Measurements from ENCODE around the gene PITPNM3. TPM values are rescaled to one million over a fixed set of nuclear protein-coding genes. Genes with fewer than 3 reads are reported as not detected.
A peak's percentile ranks its signal among the peaks of the same experiment; 100 is the strongest.

PITPNM3 gene
- total and polyA plus RNA-seq, 4 donors: 0.38 to 3.6 (median 1.2) TPM

- ATAC-seq (ENCODE audit: low FRiP score) (no peak), DNase-seq (peak in 1 of 2 donors; percentile 20)
- no peaks in the 10 kb centered on the region for H3K9me3 ChIP-seq (ENCODE audit: control insufficient read depth, low read length)
- no peaks in the 10 kb centered on the region for H3K4me1 ChIP-seq (ENCODE audit: control insufficient read depth in 1 of 2, insufficient read depth in 2 of 2, low read length in 2 of 2)
- H3K27me3 ChIP-seq (ENCODE audit: control insufficient read depth in 1 of 2, insufficient read depth in 2 of 2, low read length in 1 of 2): no peaks in the 10 kb centered on the region
- intact Hi-C loops (cut with DNase I): no loop called here
- H3K4me3 ChIP-seq (ENCODE audit: low read length in 2 of 2): no peak overlapping the region
- no peak overlapping the region for H3K27ac ChIP-seq (ENCODE audit: low read depth in 1 of 2, low read length in 2 of 2)
- 57 to 61% methylated on average over 3 of the region's 3 CpGs for WGBS, 2 donors
- no peaks in the 10 kb centered on the region for H3K36me3 ChIP-seq (ENCODE audit: control insufficient read depth in 1 of 2, insufficient read depth in 2 of 2, low read length in 1 of 2)
Observed at GRCh38 chr17:6528557-6528956, 27.8 kb downstream of the PITPNM3 start.

GRCh38 chr17:6526362-6527152 is 29.8 kb downstream of the PITPNM3 start:
- no peaks in the 10 kb centered on the region for H3K4me1 ChIP-seq (ENCODE audit: control insufficient read depth in 1 of 2, insufficient read depth in 2 of 2, low read length in 2 of 2)
- no peak for ATAC-seq (ENCODE audit: low FRiP score)
- H3K27ac ChIP-seq (ENCODE audit: low read depth in 1 of 2, low read length in 2 of 2): no peak overlapping the region
- 85 to 87% methylated on average over 6 of the region's 6 CpGs for WGBS, 2 donors
- intact Hi-C loops (cut with DNase I): no loop called here
- H3K9me3 ChIP-seq (ENCODE audit: control insufficient read depth, low read length): no peaks in the 10 kb centered on the region
- no peaks in the 10 kb centered on the region for H3K36me3 ChIP-seq (ENCODE audit: control insufficient read depth in 1 of 2, insufficient read depth in 2 of 2, low read length in 1 of 2)
- no peaks in the 10 kb centered on the region for H3K27me3 ChIP-seq (ENCODE audit: control insufficient read depth in 1 of 2, insufficient read depth in 2 of 2, low read length in 1 of 2)
- peak in 1 of 2 donors; percentile 28 for DNase-seq
- H3K4me3 ChIP-seq (ENCODE audit: low read length in 2 of 2): no peak overlapping the region

DNA sequence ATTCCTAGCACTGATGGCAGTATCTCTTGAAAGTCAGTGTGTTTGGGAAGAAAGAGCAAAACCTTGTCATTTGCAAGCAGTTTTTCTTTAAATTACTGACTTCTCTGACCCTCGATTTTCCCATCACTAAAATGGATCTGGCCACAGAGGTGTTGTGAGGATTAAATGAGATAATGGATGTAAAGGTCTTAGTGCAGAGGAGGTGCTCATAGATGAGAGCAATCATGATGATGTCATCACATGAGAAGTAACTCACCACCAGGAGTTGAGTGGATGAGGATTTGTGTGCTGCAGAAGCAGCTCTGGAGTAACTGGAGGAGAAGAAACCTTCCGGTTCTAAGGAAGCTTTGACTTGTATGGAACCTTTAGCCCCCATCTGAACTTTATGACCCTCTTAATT is 30.6 kb downstream of the PITPNM3 start:
- no peak overlapping the region for H3K4me3 ChIP-seq (ENCODE audit: low read length in 2 of 2)
- H3K27ac ChIP-seq (ENCODE audit: low read depth in 1 of 2, low read length in 2 of 2): no peak overlapping the region
- no peaks in the 10 kb centered on the region for H3K4me1 ChIP-seq (ENCODE audit: control insufficient read depth in 1 of 2, insufficient read depth in 2 of 2, low read length in 2 of 2)
- 75 to 92% methylated on average over 2 of the region's 2 CpGs for WGBS, 2 donors
- H3K27me3 ChIP-seq (ENCODE audit: control insufficient read depth in 1 of 2, insufficient read depth in 2 of 2, low read length in 1 of 2): no peaks in the 10 kb centered on the region
- ATAC-seq (ENCODE audit: low FRiP score): no peak
- intact Hi-C loops (cut with DNase I): no loop called here
- DNase-seq: no peak
- H3K9me3 ChIP-seq (ENCODE audit: control insufficient read depth, low read length): no peaks in the 10 kb centered on the region
- no peaks in the 10 kb centered on the region for H3K36me3 ChIP-seq (ENCODE audit: control insufficient read depth in 1 of 2, insufficient read depth in 2 of 2, low read length in 1 of 2)

DNA sequence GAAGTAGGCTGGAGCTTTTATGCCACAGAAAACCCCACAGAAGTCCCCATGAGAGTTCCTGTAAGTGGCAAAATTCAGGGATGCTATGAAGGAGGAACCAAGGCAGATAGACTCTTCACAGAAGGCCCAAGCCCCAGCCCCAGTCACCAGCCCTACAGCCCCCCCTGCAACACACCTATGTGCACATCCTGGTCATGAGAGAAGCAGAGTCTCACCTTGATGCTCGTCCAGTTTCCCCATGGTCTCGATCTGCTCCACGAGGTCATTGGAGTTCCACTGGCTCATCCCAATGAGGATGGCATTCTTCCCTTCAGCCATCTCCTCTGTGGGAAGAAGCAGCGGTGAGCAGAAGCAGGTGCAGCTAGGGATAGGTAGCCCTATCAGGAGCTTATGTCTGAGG is 31.2 kb downstream of the PITPNM3 start:
- no peaks in the 10 kb centered on the region for H3K4me1 ChIP-seq (ENCODE audit: control insufficient read depth in 1 of 2, insufficient read depth in 2 of 2, low read length in 2 of 2)
- H3K9me3 ChIP-seq (ENCODE audit: control insufficient read depth, low read length): no peaks in the 10 kb centered on the region
- ATAC-seq (ENCODE audit: low FRiP score) (no peak), DNase-seq (peak in 1 of 2 donors; percentile 41)
- no peaks in the 10 kb centered on the region for H3K36me3 ChIP-seq (ENCODE audit: control insufficient read depth in 1 of 2, insufficient read depth in 2 of 2, low read length in 1 of 2)
- H3K27me3 ChIP-seq (ENCODE audit: control insufficient read depth in 1 of 2, insufficient read depth in 2 of 2, low read length in 1 of 2): no peaks in the 10 kb centered on the region
- WGBS, 2 donors: 85 to 89% methylated on average over 4 of the region's 4 CpGs
- no peak overlapping the region for H3K4me3 ChIP-seq (ENCODE audit: low read length in 2 of 2)
- intact Hi-C loops (cut with DNase I): no loop called here
- H3K27ac ChIP-seq (ENCODE audit: low read depth in 1 of 2, low read length in 2 of 2): no peak overlapping the region

DNA sequence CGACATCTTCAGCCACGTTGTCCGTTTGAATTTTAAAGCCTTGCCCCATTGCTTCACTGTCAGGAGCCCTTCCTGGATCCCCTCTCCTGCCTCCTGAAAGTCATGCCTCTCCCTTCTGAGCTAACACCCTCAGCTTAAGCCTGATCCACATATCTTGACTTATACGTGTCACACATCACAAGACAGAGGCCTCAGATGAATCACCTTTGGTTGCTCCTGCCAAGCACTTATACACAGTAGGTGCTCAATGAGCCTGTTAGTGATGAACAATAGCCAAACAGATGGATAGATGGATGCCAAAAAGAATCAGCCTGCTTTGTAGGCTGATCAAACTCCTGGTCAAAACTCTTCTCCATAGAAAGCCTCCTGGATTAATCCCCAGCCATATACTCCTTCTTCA is 31.8 kb downstream of the PITPNM3 start:
- WGBS, 2 donors: 88 to 90% methylated on average over 4 of the region's 4 CpGs
- no peaks in the 10 kb centered on the region for H3K4me1 ChIP-seq (ENCODE audit: control insufficient read depth in 1 of 2, insufficient read depth in 2 of 2, low read length in 2 of 2)

DNA sequence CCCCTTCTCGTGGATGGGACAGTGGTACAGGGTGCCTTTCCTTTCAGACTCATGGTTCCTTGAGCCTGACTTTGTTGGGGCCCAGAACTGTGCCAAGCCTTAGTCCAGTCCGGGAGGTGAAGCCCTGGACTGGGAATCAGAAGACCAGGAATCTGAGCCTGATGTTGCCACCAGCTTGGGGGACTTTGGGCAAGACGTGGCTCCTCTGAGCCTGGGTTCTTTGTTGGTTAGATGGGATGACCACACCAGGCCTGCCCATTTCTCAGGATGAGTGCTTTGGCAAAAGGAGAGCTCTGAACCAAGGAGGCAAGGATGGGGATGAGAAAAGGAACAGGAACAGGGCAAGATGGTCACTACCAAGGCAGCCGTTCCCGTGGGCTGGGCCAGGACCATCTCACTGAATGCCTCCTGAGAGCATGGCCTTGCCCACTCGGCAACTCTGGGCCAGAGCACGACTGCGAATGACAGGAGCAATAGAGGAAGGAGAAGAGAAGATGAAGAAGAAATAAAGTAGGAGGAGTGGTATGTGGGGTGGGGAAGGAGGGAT is 32.5 kb downstream of the PITPNM3 start:
- no peaks in the 10 kb centered on the region for H3K27me3 ChIP-seq (ENCODE audit: control insufficient read depth in 1 of 2, insufficient read depth in 2 of 2, low read length in 1 of 2)
- no peak overlapping the region for H3K27ac ChIP-seq (ENCODE audit: low read depth in 1 of 2, low read length in 2 of 2)
- no peak for ATAC-seq (ENCODE audit: low FRiP score)
- peak in 1 of 2 donors; percentile 69 for DNase-seq
- intact Hi-C loops (cut with DNase I): no loop called here
- H3K4me1 ChIP-seq (ENCODE audit: control insufficient read depth in 1 of 2, insufficient read depth in 2 of 2, low read length in 2 of 2): no peaks in the 10 kb centered on the region
- no peaks in the 10 kb centered on the region for H3K36me3 ChIP-seq (ENCODE audit: control insufficient read depth in 1 of 2, insufficient read depth in 2 of 2, low read length in 1 of 2)
- no peaks in the 10 kb centered on the region for H3K9me3 ChIP-seq (ENCODE audit: control insufficient read depth, low read length)
- 81% methylated on average over 8 of the region's 8 CpGs for WGBS, 2 donors
- no peak overlapping the region for H3K4me3 ChIP-seq (ENCODE audit: low read length in 2 of 2)

More for the DNA sequence above, 31.8 kb downstream of the PITPNM3 start:
- H3K27ac ChIP-seq (ENCODE audit: low read depth in 1 of 2, low read length in 2 of 2): no peak overlapping the region
- H3K4me3 ChIP-seq (ENCODE audit: low read length in 2 of 2): no peak overlapping the region
- no peak for ATAC-seq (ENCODE audit: low FRiP score)
- H3K27me3 ChIP-seq (ENCODE audit: control insufficient read depth in 1 of 2, insufficient read depth in 2 of 2, low read length in 1 of 2): no peaks in the 10 kb centered on the region
- DNase-seq: no peak
- H3K36me3 ChIP-seq (ENCODE audit: control insufficient read depth in 1 of 2, insufficient read depth in 2 of 2, low read length in 1 of 2): no peaks in the 10 kb centered on the region
- intact Hi-C loops (cut with DNase I): no loop called here
- no peaks in the 10 kb centered on the region for H3K9me3 ChIP-seq (ENCODE audit: control insufficient read depth, low read length)

DNA sequence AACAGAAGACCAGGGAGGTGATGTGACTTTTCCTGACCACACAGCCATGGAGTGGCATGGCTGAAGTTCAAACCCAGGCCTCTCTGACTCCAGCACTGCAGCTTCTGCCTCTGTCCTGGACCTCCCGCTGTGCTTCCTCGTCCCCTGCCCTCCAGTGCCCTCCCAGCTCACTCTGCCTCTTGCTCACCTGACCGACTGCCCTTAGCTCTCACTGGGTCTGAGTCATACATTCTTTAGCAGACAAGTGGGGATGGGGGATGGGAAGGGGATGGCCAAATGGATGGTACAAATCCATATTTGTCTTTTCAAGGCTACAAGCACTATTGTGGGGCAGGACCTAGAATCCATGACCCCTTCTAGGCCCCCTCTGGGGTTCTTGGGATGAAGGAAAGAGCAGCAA is 33.0 kb downstream of the PITPNM3 start:
- WGBS, 2 donors: 69 to 80% methylated on average over 3 of the region's 3 CpGs
- intact Hi-C loops (cut with DNase I): no loop called here
- ATAC-seq (ENCODE audit: low FRiP score): no peak
- Histone ChIP-seq H3K27ac (ENCODE audit: low read depth in 1 of 2, low read length in 2 of 2) (no peak overlapping the region), H3K27me3 (ENCODE audit: control insufficient read depth in 1 of 2, insufficient read depth in 2 of 2, low read length in 1 of 2) (no peaks in the 10 kb centered on the region), H3K9me3 (ENCODE audit: control insufficient read depth, low read length) (no peaks in the 10 kb centered on the region), H3K4me3 (ENCODE audit: low read length in 2 of 2) (no peak overlapping the region), H3K36me3 (ENCODE audit: control insufficient read depth in 1 of 2, insufficient read depth in 2 of 2, low read length in 1 of 2) (no peaks in the 10 kb centered on the region), H3K4me1 (ENCODE audit: control insufficient read depth in 1 of 2, insufficient read depth in 2 of 2, low read length in 2 of 2) (no peaks in the 10 kb centered on the region)
- peak in 1 of 2 donors; percentile 31 for DNase-seq

DNA sequence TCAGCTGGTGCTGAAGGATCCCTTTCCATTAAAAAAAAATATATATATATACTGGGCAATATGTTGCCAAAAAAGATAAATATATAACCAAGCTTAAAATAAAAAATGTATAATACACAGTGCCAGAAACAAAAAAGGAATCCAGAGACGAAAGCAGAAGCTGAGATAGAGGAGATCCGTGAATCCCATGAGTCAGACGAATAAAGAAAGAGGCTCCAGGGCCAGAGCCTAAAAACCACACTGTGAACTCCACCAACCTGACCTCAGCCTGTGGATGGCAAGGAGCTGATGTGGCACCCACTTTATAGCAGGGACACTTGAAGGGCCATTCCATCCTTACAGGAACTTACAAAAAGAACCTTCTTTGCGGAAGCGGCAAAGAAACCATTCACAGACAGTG is 34.8 kb downstream of the PITPNM3 start:
- no peaks in the 10 kb centered on the region for H3K9me3 ChIP-seq (ENCODE audit: control insufficient read depth, low read length)
- DNase-seq (no peak), ATAC-seq (ENCODE audit: low FRiP score) (no peak)
- H3K4me1 ChIP-seq (ENCODE audit: control insufficient read depth in 1 of 2, insufficient read depth in 2 of 2, low read length in 2 of 2): no peaks in the 10 kb centered on the region
- H3K4me3 ChIP-seq (ENCODE audit: low read length in 2 of 2): no peak overlapping the region
- intact Hi-C loops (cut with DNase I): no loop called here
- WGBS, 2 donors: 82 to 88% methylated on average over 5 of the region's 5 CpGs
- no peaks in the 10 kb centered on the region for H3K27me3 ChIP-seq (ENCODE audit: control insufficient read depth in 1 of 2, insufficient read depth in 2 of 2, low read length in 1 of 2)
- H3K27ac ChIP-seq (ENCODE audit: low read depth in 1 of 2, low read length in 2 of 2): no peak overlapping the region
- H3K36me3 ChIP-seq (ENCODE audit: control insufficient read depth in 1 of 2, insufficient read depth in 2 of 2, low read length in 1 of 2): no peaks in the 10 kb centered on the region

DNA sequence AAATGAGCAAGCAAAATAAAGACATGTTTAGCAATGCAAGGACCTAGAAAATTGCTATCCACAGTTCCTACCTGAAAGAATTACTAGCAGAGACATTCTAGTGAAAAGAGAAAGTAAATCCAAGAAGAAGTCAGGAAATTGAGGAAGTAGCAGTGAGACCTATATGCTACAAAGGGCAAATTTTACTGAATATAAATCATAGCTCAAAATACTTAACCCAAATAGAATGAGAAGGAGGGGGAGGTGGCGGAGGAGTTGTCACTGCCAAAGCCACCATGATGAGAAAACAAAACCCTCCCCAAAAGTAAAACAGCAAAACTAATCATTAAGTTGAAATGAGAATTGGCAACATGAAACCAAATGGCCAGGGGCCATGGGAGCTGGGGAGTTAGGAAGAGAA is 39.3 kb downstream of the PITPNM3 start:
- no peaks in the 10 kb centered on the region for H3K9me3 ChIP-seq (ENCODE audit: control insufficient read depth, low read length)
- H3K4me1 ChIP-seq (ENCODE audit: control insufficient read depth in 1 of 2, insufficient read depth in 2 of 2, low read length in 2 of 2): no peaks in the 10 kb centered on the region
- H3K4me3 ChIP-seq (ENCODE audit: low read length in 2 of 2): no peak overlapping the region
- DNase-seq (no peak), ATAC-seq (ENCODE audit: low FRiP score) (no peak)
- intact Hi-C loops (cut with DNase I): no loop called here
- H3K36me3 ChIP-seq (ENCODE audit: control insufficient read depth in 1 of 2, insufficient read depth in 2 of 2, low read length in 1 of 2): no peaks in the 10 kb centered on the region
- H3K27me3 ChIP-seq (ENCODE audit: control insufficient read depth in 1 of 2, insufficient read depth in 2 of 2, low read length in 1 of 2): no peaks in the 10 kb centered on the region
- H3K27ac ChIP-seq (ENCODE audit: low read depth in 1 of 2, low read length in 2 of 2): no peak overlapping the region
- 73 to 81% methylated on average over 1 of the region's 1 CpG for WGBS, 2 donors
